ENCODE results near the gene STAC3.

Gene STAC3

DNA sequence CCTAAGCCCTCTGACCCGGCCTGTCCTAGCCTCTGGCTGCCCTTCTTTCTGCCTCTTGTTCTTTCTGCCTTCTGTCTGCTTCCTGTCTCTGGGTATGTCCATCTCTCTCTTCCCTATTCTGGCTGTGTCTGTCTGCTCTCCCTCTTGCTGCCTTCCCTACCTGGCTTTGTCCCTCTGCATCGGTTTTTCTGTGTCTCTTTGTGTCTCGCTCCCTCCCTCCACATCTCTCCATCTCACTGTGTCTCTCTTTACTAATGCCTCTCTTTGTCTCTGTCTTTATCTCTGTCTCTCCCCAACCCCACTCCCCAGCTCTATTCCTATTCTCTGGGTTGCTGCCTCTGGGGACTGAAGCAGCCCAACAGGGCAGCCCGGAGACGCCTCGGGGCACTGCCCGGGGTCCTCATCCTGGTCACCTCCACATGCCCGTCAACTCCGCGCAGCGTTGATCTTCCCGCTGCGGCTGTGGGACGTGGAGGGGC, 11.4 kb downstream of the STAC3 start:
- peak overlapping the region; percentile 41 for H4K91ac ChIP-seq (ENCODE audit: low read length)
- H3K4ac ChIP-seq (ENCODE audit: low read depth in 1 of 2, low read length in 2 of 2), result peak overlapping the region; percentile 7 to 42
- H2BK15ac ChIP-seq (ENCODE audit: low read depth, poor library complexity, severe bottlenecking), result no peak overlapping the region
- H3K4me3 ChIP-seq (ENCODE audit: insufficient read depth in 1 of 2, low read depth in 1 of 2, low read length in 2 of 2), result peak overlapping the region; percentile 50 to 81
- peak overlapping the region; percentile 98 for H3K4me2 ChIP-seq (ENCODE audit: low read length, poor library complexity, severe bottlenecking)
- H3K9ac ChIP-seq (ENCODE audit: low read length), result peak overlapping the region; percentile 88
- H3K18ac ChIP-seq (ENCODE audit: low read depth in 1 of 2, low read length in 2 of 2), result peak overlapping the region; percentile 54 to 73
- H3K79me1 ChIP-seq (replicated peaks; ENCODE audit: low read length, poor library complexity, severe bottlenecking), result no peaks in the 10 kb centered on the region
- no peak overlapping the region for H3K23ac ChIP-seq (ENCODE audit: low read length in 2 of 2)
- peaks cover 5 to 18% of the 10 kb centered on the region in 2 experiments for H3K36me3 ChIP-seq (ENCODE audit: control insufficient read depth in 1 of 2, insufficient read depth in 2 of 2, low read depth in 1 of 2, low read length in 2 of 2)
- H3K4me1 ChIP-seq (ENCODE audit: control insufficient read depth, insufficient read depth, low read depth, low read length), result peaks cover 53% of the 10 kb centered on the region
- no peak overlapping the region for H2AK5ac ChIP-seq (ENCODE audit: low read length, severe bottlenecking)
- H2AFZ ChIP-seq (ENCODE audit: low read depth, low read length), result no peak overlapping the region
- H3K9me3 ChIP-seq (ENCODE audit: control insufficient read depth, low read length), result no peaks in the 10 kb centered on the region
- peaks cover 48 to 82% of the 10 kb centered on the region in 2 experiments for H3K27me3 ChIP-seq (ENCODE audit: control insufficient read depth in 1 of 2, insufficient read depth in 1 of 2, low read length in 2 of 2)
- H3K14ac ChIP-seq (ENCODE audit: low read length in 2 of 2), result no peak overlapping the region
- WGBS, result 5% methylated on average over 14 of the region's 14 CpGs
- peak overlapping the region; percentile 5 for H4K8ac ChIP-seq (ENCODE audit: low read length)
- no peak overlapping the region for H2BK12ac ChIP-seq (ENCODE audit: low read length in 2 of 2)
- peak overlapping the region; percentile 25 for H2BK120ac ChIP-seq (ENCODE audit: low read depth, low read length)
- H3K27ac ChIP-seq (ENCODE audit: low read length, poor library complexity, severe bottlenecking), result no peak overlapping the region
- DNase-seq, result no peak
- no peak overlapping the region for H2BK5ac ChIP-seq (ENCODE audit: low read depth, low read length, poor library complexity, severe bottlenecking)

DNA sequence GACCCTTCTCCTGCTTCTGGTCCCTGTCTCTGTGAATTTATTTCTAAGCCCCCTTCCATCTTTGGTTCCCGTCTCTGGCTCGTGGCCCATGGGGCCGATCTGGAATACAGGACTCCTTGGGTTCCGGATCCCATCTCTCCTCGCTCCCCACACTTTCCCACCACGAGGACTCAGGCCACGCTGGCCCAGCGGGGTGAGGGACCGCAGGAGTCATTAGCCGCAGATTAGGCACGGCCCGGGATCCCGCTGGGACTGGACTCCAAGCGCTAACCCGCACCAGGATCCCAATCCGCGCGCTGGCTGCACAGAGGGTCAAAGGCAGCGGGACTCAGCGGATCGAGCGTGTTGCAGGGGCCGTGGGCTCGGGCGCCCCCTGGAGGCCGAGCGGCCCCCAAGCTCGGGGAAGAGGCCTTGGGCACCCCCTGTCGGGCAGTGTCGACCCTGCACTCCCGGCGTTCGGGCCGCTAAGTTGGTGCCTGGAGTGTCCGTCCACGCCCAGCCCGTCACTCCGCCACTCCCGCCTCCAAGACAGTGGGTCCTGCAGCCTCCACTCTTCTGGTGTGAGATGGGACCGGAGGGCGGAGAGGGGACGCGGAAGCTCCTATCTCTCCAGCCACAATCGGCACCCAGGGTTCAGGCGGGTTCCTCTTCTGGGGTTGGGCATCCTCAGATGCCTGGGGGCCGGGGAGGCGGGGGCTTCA, 12.0 kb downstream of the STAC3 start:
- peak overlapping the region; percentile 74 for H2BK120ac ChIP-seq (ENCODE audit: low read depth, low read length)
- H3K4me1 ChIP-seq (ENCODE audit: control insufficient read depth, insufficient read depth, low read depth, low read length), result peaks cover 53% of the 10 kb centered on the region
- no peak overlapping the region for H2AK5ac ChIP-seq (ENCODE audit: low read length, severe bottlenecking)
- H3K79me1 ChIP-seq (replicated peaks; ENCODE audit: low read length, poor library complexity, severe bottlenecking), result peaks cover 2% of the 10 kb centered on the region
- peak overlapping the region; percentile 54 to 73 for H3K18ac ChIP-seq (ENCODE audit: low read depth in 1 of 2, low read length in 2 of 2)
- peak overlapping the region; percentile 88 for H3K9ac ChIP-seq (ENCODE audit: low read length)
- H2BK5ac ChIP-seq (ENCODE audit: low read depth, low read length, poor library complexity, severe bottlenecking), result no peak overlapping the region
- H3K4me2 ChIP-seq (ENCODE audit: low read length, poor library complexity, severe bottlenecking), result peak overlapping the region; percentile 84
- H2AFZ ChIP-seq (ENCODE audit: low read depth, low read length), result peak overlapping the region; percentile 54
- peak overlapping the region; percentile 93 for H4K8ac ChIP-seq (ENCODE audit: low read length)
- H3K23ac ChIP-seq (ENCODE audit: low read length in 2 of 2), result peak overlapping the region in 1 of 2 experiments; percentile 81
- peak overlapping the region; percentile 68 for H4K91ac ChIP-seq (ENCODE audit: low read length)
- peak overlapping the region; percentile 47 to 81 for H3K4me3 ChIP-seq (ENCODE audit: insufficient read depth in 1 of 2, low read depth in 1 of 2, low read length in 2 of 2)
- DNase-seq, result peak; percentile 90
- whole genome bisulfite sequencing, result 3% methylated on average over 28 of the region's 47 CpGs
- H3K27me3 ChIP-seq (ENCODE audit: control insufficient read depth in 1 of 2, insufficient read depth in 1 of 2, low read length in 2 of 2), result peaks cover 42 to 76% of the 10 kb centered on the region in 2 experiments
- peak overlapping the region in 1 of 2 experiments; percentile 44 for H3K14ac ChIP-seq (ENCODE audit: low read length in 2 of 2)
- H3K36me3 ChIP-seq (ENCODE audit: control insufficient read depth in 1 of 2, insufficient read depth in 2 of 2, low read depth in 1 of 2, low read length in 2 of 2), result peaks cover 11 to 25% of the 10 kb centered on the region in 2 experiments
- peak overlapping the region; percentile 64 for H2BK15ac ChIP-seq (ENCODE audit: low read depth, poor library complexity, severe bottlenecking)
- no peak overlapping the region for H3K27ac ChIP-seq (ENCODE audit: low read length, poor library complexity, severe bottlenecking)
- H3K9me3 ChIP-seq (ENCODE audit: control insufficient read depth, low read length), result no peaks in the 10 kb centered on the region
- H3K4ac ChIP-seq (ENCODE audit: low read depth in 1 of 2, low read length in 2 of 2), result peak overlapping the region in 1 of 2 experiments; percentile 42
- H2BK12ac ChIP-seq (ENCODE audit: low read length in 2 of 2), result no peak overlapping the region

DNA sequence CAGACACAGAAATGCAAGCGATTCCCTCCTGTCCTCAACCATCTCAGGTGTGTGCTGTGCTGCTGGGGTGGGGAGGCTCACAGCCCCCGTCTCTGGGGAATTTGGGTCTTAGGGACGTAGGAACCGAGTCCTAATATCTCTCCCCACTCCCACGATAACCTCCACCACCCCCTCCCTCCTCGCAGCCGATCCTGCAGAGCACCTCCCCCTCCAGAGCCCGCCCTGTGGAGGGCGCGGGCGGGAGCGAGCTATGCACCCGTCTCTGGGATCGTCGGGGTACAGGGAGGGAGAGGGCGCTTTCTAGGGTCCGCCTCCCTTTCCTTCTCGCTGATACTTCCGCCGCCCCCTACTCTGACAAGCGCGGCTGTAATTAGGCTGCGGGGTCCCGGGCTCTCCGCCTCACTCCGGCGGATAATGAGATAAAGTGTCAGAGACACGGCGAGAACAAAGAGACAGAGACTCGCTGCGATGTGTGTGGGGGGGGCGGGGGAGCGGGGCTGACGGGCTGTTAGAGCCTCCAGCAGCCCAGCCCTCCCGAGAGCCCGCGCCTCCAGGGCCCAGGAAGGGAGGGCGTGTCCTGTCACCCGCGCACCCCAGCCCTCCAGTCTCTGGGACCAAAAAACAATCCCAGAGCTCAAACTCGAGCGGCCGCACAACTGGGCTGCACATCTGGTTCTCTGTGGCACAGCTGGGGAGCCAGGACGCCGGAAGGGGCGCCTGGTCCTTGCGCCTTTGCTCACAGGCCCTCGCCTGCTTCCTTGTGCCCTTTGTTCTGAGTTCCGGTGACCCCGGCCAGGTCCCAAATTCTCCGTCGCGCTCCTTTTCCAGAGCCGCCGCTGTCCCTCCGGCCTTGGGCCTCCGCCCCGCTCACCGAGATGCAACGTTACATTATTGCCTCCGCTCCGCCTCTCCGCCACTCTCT, 12.8 kb downstream of the STAC3 start:
- Histone ChIP-seq H3K23ac (ENCODE audit: low read length in 2 of 2) (no peak overlapping the region), H4K91ac (ENCODE audit: low read length) (no peak overlapping the region), H2BK12ac (ENCODE audit: low read length in 2 of 2) (no peak overlapping the region), H4K8ac (ENCODE audit: low read length) (peak overlapping the region; percentile 93), H3K4me2 (ENCODE audit: low read length, poor library complexity, severe bottlenecking) (peak overlapping the region; percentile 84), H2AK5ac (ENCODE audit: low read length, severe bottlenecking) (no peak overlapping the region), H3K27me3 (ENCODE audit: control insufficient read depth in 1 of 2, insufficient read depth in 1 of 2, low read length in 2 of 2) (peaks cover 39 to 72% of the 10 kb centered on the region in 2 experiments), H3K14ac (ENCODE audit: low read length in 2 of 2) (no peak overlapping the region), H3K18ac (ENCODE audit: low read depth in 1 of 2, low read length in 2 of 2) (peak overlapping the region in 1 of 2 experiments; percentile 37), H2BK15ac (ENCODE audit: low read depth, poor library complexity, severe bottlenecking) (no peak overlapping the region), H3K4me1 (ENCODE audit: control insufficient read depth, insufficient read depth, low read depth, low read length) (peaks cover 48% of the 10 kb centered on the region), H3K4ac (ENCODE audit: low read depth in 1 of 2, low read length in 2 of 2) (no peak overlapping the region), H3K9me3 (ENCODE audit: control insufficient read depth, low read length) (no peaks in the 10 kb centered on the region), H2BK120ac (ENCODE audit: low read depth, low read length) (no peak overlapping the region), H2AFZ (ENCODE audit: low read depth, low read length) (peak overlapping the region; percentile 21), H3K27ac (ENCODE audit: low read length, poor library complexity, severe bottlenecking) (no peak overlapping the region), H2BK5ac (ENCODE audit: low read depth, low read length, poor library complexity, severe bottlenecking) (no peak overlapping the region), H3K36me3 (ENCODE audit: control insufficient read depth in 1 of 2, insufficient read depth in 2 of 2, low read depth in 1 of 2, low read length in 2 of 2) (peaks cover 18 to 33% of the 10 kb centered on the region in 2 experiments), H3K79me1 (replicated peaks; ENCODE audit: low read length, poor library complexity, severe bottlenecking) (peaks cover 4% of the 10 kb centered on the region), H3K9ac (ENCODE audit: low read length) (peak overlapping the region; percentile 69), H3K4me3 (ENCODE audit: insufficient read depth in 1 of 2, low read depth in 1 of 2, low read length in 2 of 2) (peak overlapping the region; percentile 23 to 81)
- 2% methylated on average over 54 of the region's 63 CpGs for WGBS
- DNase-seq, result peak; percentile 38

DNA sequence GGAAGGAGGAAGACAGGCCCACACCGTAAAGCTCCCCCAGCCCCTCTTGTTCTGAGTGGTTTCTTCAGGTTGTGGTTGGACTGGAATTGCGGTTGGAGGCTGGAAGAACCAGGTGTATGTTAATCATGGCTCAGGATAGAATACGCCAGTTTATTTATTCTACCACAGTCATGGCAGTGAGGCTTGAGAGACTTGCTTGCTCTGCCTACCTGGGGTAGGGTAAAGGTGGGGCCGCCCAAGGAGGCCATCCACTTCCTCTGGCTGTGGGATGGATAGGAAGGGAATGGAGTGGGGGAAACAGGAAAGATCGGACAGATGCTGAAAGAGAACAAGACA, 13.4 kb downstream of the STAC3 start:
- Histone ChIP-seq H3K4me3 (ENCODE audit: insufficient read depth in 1 of 2, low read depth in 1 of 2, low read length in 2 of 2) (peak overlapping the region in 1 of 2 experiments; percentile 81), H3K27ac (ENCODE audit: low read length, poor library complexity, severe bottlenecking) (no peak overlapping the region), H3K14ac (ENCODE audit: low read length in 2 of 2) (no peak overlapping the region), H2BK12ac (ENCODE audit: low read length in 2 of 2) (no peak overlapping the region), H3K36me3 (ENCODE audit: control insufficient read depth in 1 of 2, insufficient read depth in 2 of 2, low read depth in 1 of 2, low read length in 2 of 2) (peaks cover 24 to 39% of the 10 kb centered on the region in 2 experiments), H2AK5ac (ENCODE audit: low read length, severe bottlenecking) (no peak overlapping the region), H3K9ac (ENCODE audit: low read length) (peak overlapping the region; percentile 69), H2AFZ (ENCODE audit: low read depth, low read length) (no peak overlapping the region), H2BK15ac (ENCODE audit: low read depth, poor library complexity, severe bottlenecking) (no peak overlapping the region), H4K8ac (ENCODE audit: low read length) (no peak overlapping the region), H3K4me1 (ENCODE audit: control insufficient read depth, insufficient read depth, low read depth, low read length) (peaks cover 42% of the 10 kb centered on the region), H3K4ac (ENCODE audit: low read depth in 1 of 2, low read length in 2 of 2) (no peak overlapping the region), H4K91ac (ENCODE audit: low read length) (no peak overlapping the region), H3K18ac (ENCODE audit: low read depth in 1 of 2, low read length in 2 of 2) (no peak overlapping the region), H2BK5ac (ENCODE audit: low read depth, low read length, poor library complexity, severe bottlenecking) (no peak overlapping the region), H2BK120ac (ENCODE audit: low read depth, low read length) (no peak overlapping the region), H3K27me3 (ENCODE audit: control insufficient read depth in 1 of 2, insufficient read depth in 1 of 2, low read length in 2 of 2) (peaks cover 34 to 66% of the 10 kb centered on the region in 2 experiments), H3K9me3 (ENCODE audit: control insufficient read depth, low read length) (no peaks in the 10 kb centered on the region), H3K23ac (ENCODE audit: low read length in 2 of 2) (peak overlapping the region in 1 of 2 experiments; percentile 70), H3K79me1 (replicated peaks; ENCODE audit: low read length, poor library complexity, severe bottlenecking) (peaks cover 10% of the 10 kb centered on the region), H3K4me2 (ENCODE audit: low read length, poor library complexity, severe bottlenecking) (no peak overlapping the region)
- no peak for DNase-seq
- 62% methylated on average over 4 of the region's 5 CpGs for WGBS

Data from mesenchymal stem cell (in vitro differentiated cells and primary cell).